Adrenal gland (tissue), 5 donors: ENCODE data around the gene SMO.

ENCODE experiments used
- POLR2A ChIP-seq, 2 donors: fragments of 450-650 bp; IDR thresholded peaks; one replicate each; pipeline ENCODE4 v1.6.1; 2017; ENCODE audit warnings: antibody characterized with exemption in 2 of 2, mild to moderate bottlenecking in 2 of 2, moderate library complexity in 1 of 2
- TF ChIP-seq, protein P1 (sequence below), 6 experiments: fragments of 450-650 bp in 4 of 6; fragments of 200-600 bp in 2 of 6; sonication (generic) in 1 of 6; IDR thresholded peaks; 1 replicate in 5 of 6; 2 replicates in 1 of 6; pipeline versions ENCODE4 v1.5.1 to v1.8.0; 2016 to 2021; ENCODE audit warnings: antibody characterized with exemption in 6 of 6, mild to moderate bottlenecking in 2 of 6, moderate library complexity in 1 of 6
- donor health status: DM: no; HTN: no; CAD: no.

DNA sequence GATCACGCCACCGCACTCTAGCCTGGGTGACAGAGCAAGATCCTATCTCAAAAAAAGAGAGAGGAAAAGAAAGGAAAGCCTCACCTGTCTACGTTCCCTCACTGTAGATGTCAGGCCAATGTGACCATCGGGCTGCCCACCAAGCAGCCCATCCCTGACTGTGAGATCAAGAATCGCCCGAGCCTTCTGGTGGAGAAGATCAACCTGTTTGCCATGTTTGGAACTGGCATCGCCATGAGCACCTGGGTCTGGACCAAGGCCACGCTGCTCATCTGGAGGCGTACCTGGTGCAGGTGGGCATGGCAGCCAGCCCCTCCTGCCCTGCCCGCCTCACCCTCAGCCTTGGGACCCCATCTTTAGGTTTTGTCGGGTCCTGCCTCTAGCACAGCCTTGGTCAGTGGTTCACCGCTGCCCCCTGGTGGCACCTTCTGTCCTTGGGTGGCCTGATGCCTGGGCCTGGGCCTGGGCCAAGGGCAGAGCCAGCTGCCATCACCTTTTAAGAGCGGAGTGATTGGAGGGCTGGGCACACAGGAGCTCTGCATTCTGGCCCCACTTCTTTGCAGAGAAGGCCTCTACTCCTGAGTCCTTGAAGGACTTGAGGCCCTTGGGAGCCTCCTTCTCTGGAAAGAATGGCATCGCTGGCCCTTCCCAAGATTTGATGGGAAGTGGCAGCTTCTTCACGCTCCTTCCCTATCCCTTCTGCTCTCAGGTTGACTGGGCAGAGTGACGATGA lies 22.0 kb downstream of the SMO start:
- TF ChIP-seq, protein P1, sequence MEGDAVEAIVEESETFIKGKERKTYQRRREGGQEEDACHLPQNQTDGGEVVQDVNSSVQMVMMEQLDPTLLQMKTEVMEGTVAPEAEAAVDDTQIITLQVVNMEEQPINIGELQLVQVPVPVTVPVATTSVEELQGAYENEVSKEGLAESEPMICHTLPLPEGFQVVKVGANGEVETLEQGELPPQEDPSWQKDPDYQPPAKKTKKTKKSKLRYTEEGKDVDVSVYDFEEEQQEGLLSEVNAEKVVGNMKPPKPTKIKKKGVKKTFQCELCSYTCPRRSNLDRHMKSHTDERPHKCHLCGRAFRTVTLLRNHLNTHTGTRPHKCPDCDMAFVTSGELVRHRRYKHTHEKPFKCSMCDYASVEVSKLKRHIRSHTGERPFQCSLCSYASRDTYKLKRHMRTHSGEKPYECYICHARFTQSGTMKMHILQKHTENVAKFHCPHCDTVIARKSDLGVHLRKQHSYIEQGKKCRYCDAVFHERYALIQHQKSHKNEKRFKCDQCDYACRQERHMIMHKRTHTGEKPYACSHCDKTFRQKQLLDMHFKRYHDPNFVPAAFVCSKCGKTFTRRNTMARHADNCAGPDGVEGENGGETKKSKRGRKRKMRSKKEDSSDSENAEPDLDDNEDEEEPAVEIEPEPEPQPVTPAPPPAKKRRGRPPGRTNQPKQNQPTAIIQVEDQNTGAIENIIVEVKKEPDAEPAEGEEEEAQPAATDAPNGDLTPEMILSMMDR (IDR thresholded peaks at IDR 0.05), result peak; percentile 74 to 87 (median 84)
- no peak for TF ChIP-seq POLR2A (IDR thresholded peaks at IDR 0.05)
